ENCODE measurements around the gene PDLIM7. TPM values are rescaled to one million over a fixed set of nuclear protein-coding genes. Genes with fewer than 3 reads are reported as not detected.

PDLIM7 gene
- total and polyA plus RNA-seq, 2 donors: 102 to 728 TPM

GRCh38 chr5:177453852-177454396 is 43.5 kb downstream of the PDLIM7 start:
- 7% methylated on average over 31 of the region's 31 CpGs for WGBS
- H3K27ac ChIP-seq (ENCODE audit: low read depth): no peak overlapping the region
- no peak overlapping the region for H3K4me3 ChIP-seq (ENCODE audit: low read depth, low read length)
- H3K4me1 ChIP-seq (ENCODE audit: insufficient read depth): no peaks in the 10 kb centered on the region
- DNase-seq (ENCODE audit: extremely low spot score): no peak
- H3K36me3 ChIP-seq (ENCODE audit: insufficient read depth): no peaks in the 10 kb centered on the region

DNA sequence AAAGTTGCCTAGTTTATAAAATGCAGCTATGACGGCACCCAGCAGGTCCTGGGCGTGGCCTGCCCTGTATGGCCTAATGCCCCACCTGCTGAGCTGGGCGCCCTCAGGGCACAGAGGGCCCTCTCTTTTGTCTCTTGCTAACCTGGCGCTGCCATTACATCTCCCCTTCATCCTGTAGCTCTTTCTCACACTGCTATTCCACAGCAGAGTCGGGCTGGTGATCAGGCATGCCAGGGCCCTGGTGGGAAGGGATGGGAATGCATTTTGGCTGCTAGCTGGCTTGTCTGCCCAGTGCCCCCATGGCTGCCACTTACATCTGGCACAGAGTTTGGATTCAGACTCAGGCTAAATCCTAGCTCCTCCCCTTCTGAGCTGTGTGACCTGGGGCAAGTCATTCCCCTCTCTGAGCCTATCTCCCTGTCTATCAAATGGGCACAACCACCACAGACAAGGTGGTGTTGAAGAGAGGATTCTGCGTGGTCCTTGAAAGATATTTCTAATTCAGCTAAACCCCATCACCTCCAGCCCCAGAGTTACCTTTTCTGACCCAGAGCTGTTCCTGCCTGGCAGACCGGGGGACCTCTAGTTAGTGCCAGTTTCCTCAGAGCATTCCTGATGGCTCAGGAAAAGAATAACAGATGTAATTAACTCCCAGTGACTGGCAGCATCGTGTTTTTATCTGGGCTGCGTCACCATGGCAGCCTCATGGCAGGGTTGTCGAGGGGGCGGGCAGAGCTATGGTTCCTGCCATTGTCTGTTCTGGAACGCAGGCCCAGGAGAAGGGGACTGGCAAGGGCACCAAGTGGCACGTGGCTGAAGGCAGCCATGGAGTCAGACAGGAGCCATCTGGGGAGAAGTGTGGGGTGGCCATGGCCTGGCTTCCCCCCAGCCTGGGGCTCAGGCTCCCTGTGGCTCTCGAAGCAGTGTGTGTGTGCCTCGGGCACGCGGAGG is 44.4 kb downstream of the PDLIM7 start:
- no peaks in the 10 kb centered on the region for H3K4me1 ChIP-seq (ENCODE audit: insufficient read depth)
- no peak for DNase-seq (ENCODE audit: extremely low spot score)
- 81% methylated on average over 17 of the region's 17 CpGs for WGBS
- H3K36me3 ChIP-seq (ENCODE audit: insufficient read depth): no peaks in the 10 kb centered on the region
- H3K27ac ChIP-seq (ENCODE audit: low read depth): no peak overlapping the region
- H3K4me3 ChIP-seq (ENCODE audit: low read depth, low read length): no peak overlapping the region

GRCh38 chr5:177450667-177451424 is 46.6 kb downstream of the PDLIM7 start:
- 78% methylated on average over 10 of the region's 10 CpGs for WGBS
- Histone ChIP-seq H3K4me1 (ENCODE audit: insufficient read depth) (no peaks in the 10 kb centered on the region), H3K36me3 (ENCODE audit: insufficient read depth) (no peaks in the 10 kb centered on the region)

DNA sequence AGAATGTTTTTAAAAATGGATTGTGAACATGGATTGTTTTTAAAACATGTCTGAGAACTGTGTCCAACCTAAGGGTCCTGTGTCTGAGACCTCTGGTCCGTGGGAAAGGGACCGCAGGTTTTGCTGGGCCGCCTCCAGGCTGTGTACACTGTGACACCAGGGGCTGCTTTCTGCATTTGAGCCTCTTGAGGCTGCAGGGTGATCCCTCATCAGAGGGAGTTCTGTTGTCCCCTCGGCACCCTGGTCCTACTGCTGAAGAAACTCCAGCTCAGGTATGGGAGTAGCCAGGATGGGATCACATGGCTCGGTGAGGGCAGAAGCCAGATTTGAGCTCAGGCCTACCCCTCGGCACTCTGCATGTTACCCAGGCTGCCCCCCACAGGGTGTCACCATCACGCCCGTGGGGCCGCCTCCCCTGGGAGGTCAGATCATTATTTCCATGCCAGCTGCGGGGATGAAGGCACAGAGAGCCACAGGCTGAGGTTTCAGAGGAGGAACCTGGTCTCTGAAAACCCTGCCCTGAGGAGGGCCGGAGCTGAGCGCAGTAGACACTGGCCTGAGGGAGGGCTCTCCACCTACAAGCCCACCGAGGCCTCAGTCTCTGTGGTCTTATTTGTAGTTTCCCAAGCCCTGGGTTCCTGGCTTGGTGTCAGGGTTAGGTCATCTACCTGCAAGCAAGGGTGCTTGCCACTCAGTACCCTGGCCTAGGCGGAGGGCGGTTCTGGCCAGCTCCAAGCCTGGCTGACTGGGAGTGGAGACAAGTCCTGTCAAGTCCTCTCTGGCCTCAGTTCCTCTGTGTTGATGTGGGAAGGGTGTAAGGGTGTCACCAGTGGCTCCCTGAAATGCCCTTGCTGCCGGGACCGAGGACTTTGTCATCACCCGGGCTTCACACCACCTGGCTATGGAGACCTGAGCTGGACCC is 48.0 kb downstream of the PDLIM7 start:
- DNase-seq (ENCODE audit: extremely low spot score): no peak
- no peak overlapping the region for H3K4me3 ChIP-seq (ENCODE audit: low read depth, low read length)
- H3K4me1 ChIP-seq (ENCODE audit: insufficient read depth): no peaks in the 10 kb centered on the region
- H3K27ac ChIP-seq (ENCODE audit: low read depth): no peak overlapping the region
- H3K36me3 ChIP-seq (ENCODE audit: insufficient read depth): no peaks in the 10 kb centered on the region
- WGBS: 92% methylated on average over 18 of the region's 18 CpGs

More at GRCh38 chr5:177450667-177451424, 46.6 kb downstream of the PDLIM7 start:
- Histone ChIP-seq H3K4me3 (ENCODE audit: low read depth, low read length) (no peak overlapping the region), H3K27ac (ENCODE audit: low read depth) (no peak overlapping the region)
- no peak for DNase-seq (ENCODE audit: extremely low spot score)

DNA sequence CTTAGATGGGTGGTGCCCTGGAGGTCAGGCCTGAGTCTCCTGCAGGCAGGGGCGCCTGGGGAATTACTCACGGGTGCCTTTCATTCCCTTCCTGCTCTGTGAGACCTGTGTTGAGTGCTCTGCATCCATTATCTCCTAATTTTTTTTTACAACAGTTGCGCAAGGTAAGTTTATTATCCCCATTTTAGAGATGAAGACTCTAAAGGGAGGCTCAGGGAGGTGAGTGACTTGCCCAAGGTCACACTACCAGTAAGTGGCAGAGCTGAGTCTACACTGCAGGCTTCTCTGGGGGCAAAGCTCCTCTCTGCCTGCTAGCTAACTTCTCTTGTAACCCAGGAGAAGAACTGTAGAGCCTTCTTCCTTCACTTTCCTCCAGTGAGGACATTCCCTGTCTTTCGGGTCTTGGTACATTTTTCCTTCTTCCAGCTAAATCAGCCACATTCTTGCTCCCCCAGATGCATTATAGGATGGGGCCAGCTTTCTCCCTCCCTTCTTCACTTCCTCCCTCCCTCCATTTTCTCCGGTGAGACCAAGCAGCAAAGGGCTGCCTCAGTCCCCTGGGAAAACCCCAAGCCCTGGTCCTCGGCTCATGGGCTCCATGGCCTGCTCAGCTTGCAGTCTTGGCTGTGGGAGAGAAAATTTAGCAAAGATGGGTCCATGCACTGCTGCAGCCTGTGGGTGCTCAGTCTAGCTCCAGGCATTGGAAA is 49.0 kb downstream of the PDLIM7 start:
- Histone ChIP-seq H3K27ac (ENCODE audit: low read depth) (no peak overlapping the region), H3K4me3 (ENCODE audit: low read depth, low read length) (no peak overlapping the region), H3K4me1 (ENCODE audit: insufficient read depth) (no peaks in the 10 kb centered on the region), H3K36me3 (ENCODE audit: insufficient read depth) (no peaks in the 10 kb centered on the region)
- no peak for DNase-seq (ENCODE audit: extremely low spot score)
- 85% methylated on average over 6 of the region's 6 CpGs for WGBS

DNA sequence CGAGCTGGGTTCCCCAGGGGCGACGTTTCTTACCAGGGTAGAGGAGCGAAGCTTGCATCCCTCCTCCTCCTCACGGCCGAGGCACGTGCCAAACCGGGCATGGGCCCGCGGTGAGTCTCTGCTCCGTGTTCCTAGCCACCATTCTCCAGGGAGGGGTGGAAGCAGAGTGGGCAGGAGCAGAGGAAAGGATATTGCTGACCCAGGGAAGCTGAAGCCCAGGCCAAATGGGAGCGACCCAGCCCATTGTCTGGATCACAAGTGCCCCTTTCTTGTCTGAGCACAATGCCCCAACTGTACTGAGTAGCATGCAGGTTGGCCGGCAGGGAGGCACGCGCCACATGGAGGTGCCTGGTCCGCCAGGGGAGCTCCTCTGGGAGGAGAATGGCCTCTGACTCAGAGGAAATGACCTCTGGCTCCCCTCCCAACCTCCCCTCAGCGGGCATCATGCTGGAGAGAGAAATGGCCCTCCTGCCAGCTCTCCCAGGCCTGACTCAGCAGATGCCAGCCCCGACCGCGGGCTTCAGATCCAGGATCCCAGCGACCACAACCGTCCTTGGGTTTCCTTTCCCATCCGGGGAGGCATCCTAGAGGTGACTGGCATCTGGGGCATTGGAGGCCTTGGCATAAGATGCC is 49.7 kb downstream of the PDLIM7 start:
- H3K36me3 ChIP-seq (ENCODE audit: insufficient read depth): no peaks in the 10 kb centered on the region
- H3K27ac ChIP-seq (ENCODE audit: low read depth): no peak overlapping the region
- no peaks in the 10 kb centered on the region for H3K4me1 ChIP-seq (ENCODE audit: insufficient read depth)
- H3K4me3 ChIP-seq (ENCODE audit: low read depth, low read length): peak overlapping the region; percentile 54
- no peak for DNase-seq (ENCODE audit: extremely low spot score)
- 24% methylated on average over 23 of the region's 23 CpGs for WGBS

- H3K4me1 ChIP-seq (ENCODE audit: insufficient read depth): no peaks in the 10 kb centered on the region
- no peak overlapping the region for H3K27ac ChIP-seq (ENCODE audit: low read depth)
- H3K36me3 ChIP-seq (ENCODE audit: insufficient read depth): no peaks in the 10 kb centered on the region
- DNase-seq (ENCODE audit: extremely low spot score): no peak
- H3K4me3 ChIP-seq (ENCODE audit: low read depth, low read length): peak overlapping the region; percentile 54
- WGBS: under 1% methylated on average over 48 of the region's 52 CpGs
Observed at GRCh38 chr5:177447066-177447610, 50.3 kb downstream of the PDLIM7 start.

GRCh38 chr5:177446200-177447065 is 51.0 kb downstream of the PDLIM7 start, which contains the start of gene PRR7:
PRR7 (plus strand) TSS chr5:177446814; CDS start chr5:177455068, 8,254 bp downstream.
- H3K4me3 ChIP-seq (ENCODE audit: low read depth, low read length): peak within 1 kb of the TSS; percentile 54
- H3K36me3 ChIP-seq (ENCODE audit: insufficient read depth): no peaks in the 10 kb centered on the region
- H3K4me1 ChIP-seq (ENCODE audit: insufficient read depth): no peaks in the 10 kb centered on the region
- no peak within 1 kb of the TSS for H3K27ac ChIP-seq (ENCODE audit: low read depth)
- no peak for DNase-seq (ENCODE audit: extremely low spot score)
- under 1% methylated on average over 89 of the region's 89 CpGs for WGBS

GRCh38 chr5:177445917-177446199 is 51.5 kb downstream of the PDLIM7 start:
- DNase-seq (ENCODE audit: extremely low spot score): no peak
- Histone ChIP-seq H3K27ac (ENCODE audit: low read depth) (no peak overlapping the region), H3K36me3 (ENCODE audit: insufficient read depth) (no peaks in the 10 kb centered on the region), H3K4me3 (ENCODE audit: low read depth, low read length) (no peak overlapping the region), H3K4me1 (ENCODE audit: insufficient read depth) (no peaks in the 10 kb centered on the region)
- 2% methylated on average over 8 of the region's 8 CpGs for WGBS

DNA sequence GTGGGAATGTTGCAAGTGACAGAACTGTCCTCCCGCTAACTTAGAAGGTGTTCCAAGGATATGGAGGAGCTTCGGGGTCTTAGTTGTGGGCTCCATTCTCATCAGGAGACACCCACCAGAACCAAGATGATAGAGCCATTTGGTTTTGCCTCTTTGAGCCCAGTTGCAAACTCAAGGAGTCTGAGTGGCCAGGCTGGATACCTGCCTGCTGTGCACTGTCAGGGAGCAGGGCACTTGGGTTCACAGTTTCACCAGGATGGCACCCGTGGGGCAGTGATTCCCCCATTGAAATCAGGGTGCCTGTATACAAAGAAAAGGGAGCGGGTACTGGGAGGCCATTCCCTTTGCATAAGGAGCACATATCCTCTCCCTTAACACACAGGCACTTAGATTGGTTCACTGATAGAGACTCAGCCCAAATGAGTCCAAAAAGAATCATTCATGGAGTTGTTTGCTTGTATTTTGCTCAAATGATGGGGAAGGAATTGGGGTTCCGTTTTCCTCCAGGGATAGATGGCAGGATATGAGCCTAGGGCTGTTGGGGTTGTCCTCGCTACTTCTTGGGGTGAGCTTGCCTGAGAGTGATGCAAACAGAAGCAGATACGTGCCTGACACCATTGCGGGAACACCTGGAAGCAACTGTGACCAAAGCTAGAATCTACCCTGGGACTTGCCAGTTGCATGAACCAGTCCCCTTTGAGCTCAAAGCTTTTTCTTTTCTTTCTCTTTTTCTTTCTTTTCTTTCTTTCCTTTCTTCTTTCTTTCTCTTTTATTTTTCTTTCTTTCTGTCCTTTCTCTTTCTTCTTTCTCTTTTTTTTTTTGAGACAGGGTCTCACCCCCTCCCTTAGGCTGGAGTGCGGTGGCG is 52.1 kb downstream of the PDLIM7 start:
- no peak overlapping the region for H3K4me3 ChIP-seq (ENCODE audit: low read depth, low read length)
- no peaks in the 10 kb centered on the region for H3K4me1 ChIP-seq (ENCODE audit: insufficient read depth)
- 53% methylated on average over 10 of the region's 10 CpGs for WGBS
- DNase-seq (ENCODE audit: extremely low spot score): no peak
- no peak overlapping the region for H3K27ac ChIP-seq (ENCODE audit: low read depth)
- no peaks in the 10 kb centered on the region for H3K36me3 ChIP-seq (ENCODE audit: insufficient read depth)
